ENCODE results near the gene ALDH1B1. TPM values are rescaled to one million over a fixed set of nuclear protein-coding genes. Genes with fewer than 3 reads are reported as not detected.

The ALDH1B1 gene
- total and polyA plus RNA-seq, 2 of the 13 experiments (the other 11 are each of a cell fraction or from before 2014, with no cell fraction given) = 45.1 to 125 TPM

DNA sequence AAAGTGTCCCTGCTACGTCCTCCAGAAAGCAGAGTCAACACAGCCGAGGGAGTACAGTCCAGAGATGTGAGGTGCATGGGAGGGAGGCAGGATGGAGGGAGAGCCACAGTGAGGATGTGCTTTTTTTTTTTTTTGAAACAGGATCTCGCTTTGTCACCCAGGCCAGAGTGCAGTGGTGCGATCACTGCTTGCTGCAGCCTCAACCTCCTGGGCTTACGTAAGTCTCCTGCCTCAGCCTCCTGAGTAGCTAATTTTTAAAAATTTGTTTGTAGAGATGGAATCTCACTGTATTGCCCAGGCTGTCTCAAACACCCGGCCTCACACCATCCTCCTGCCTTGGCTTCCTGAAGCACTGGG is 33.2 kb upstream of the ALDH1B1 start (continued):
- TF ChIP-seq ZNF292 (CRISPR knock-in tag; IDR thresholded peaks at IDR 0.05; ENCODE audit: borderline replicate concordance, low read depth) (peak; percentile 75; the same call in 1 of the 2 replicates), GATAD2A (CRISPR knock-in tag; IDR thresholded peaks at IDR 0.05) (peak; percentile 37; the same call in 1 of the 2 replicates), SAP130 (CRISPR knock-in tag; IDR thresholded peaks at IDR 0.05; ENCODE audit: low read depth) (peak; percentile 32; the same call in 1 of the 2 replicates), ZNF710 (CRISPR knock-in tag; IDR thresholded peaks at IDR 0.05; ENCODE audit: borderline replicate concordance) (peak; percentile 16; the same call in 1 of the 2 replicates), ERF (CRISPR knock-in tag; IDR thresholded peaks at IDR 0.05) (0 out of 2 replicates have a peak, but pooled peaks have one; percentile 23), ETV5 (CRISPR knock-in tag; IDR thresholded peaks at IDR 0.05; ENCODE audit: borderline replicate concordance) (peak; percentile 47; the same call in 1 of the 2 replicates), ZNF3 (CRISPR knock-in tag; IDR thresholded peaks at IDR 0.05) (0 out of 2 replicates have a peak, but pooled peaks have one; percentile 25), ZNF121 (CRISPR knock-in tag; IDR thresholded peaks at IDR 0.05) (peak; percentile 92), RBM39 (IDR thresholded peaks at IDR 0.05; ENCODE audit: low read depth, low read length, poor library complexity, severe bottlenecking) (no peak), ZMYM3 (CRISPR knock-in tag; IDR thresholded peaks at IDR 0.05) (peak; percentile 92), TEAD3 (CRISPR knock-in tag; optimal IDR thresholded peaks at IDR 0.05; ENCODE audit: borderline replicate concordance) (peak; percentile 32), HDAC1 (CRISPR knock-in tag; IDR thresholded peaks at IDR 0.05) (peak; percentile 52), ZBTB3 (CRISPR knock-in tag; IDR thresholded peaks at IDR 0.05; ENCODE audit: borderline replicate concordance, low read depth) (peak; percentile 75; the same call in 1 of the 2 replicates), ZNF362 (CRISPR knock-in tag; IDR thresholded peaks at IDR 0.05; ENCODE audit: borderline replicate concordance) (peak; percentile 98), ZNF280D (CRISPR knock-in tag; IDR thresholded peaks at IDR 0.05) (0 out of 2 replicates have a peak, but pooled peaks have one; percentile 39), MAFK (conservative IDR thresholded peaks at IDR 0.05 in 1 of 2, IDR thresholded peaks at IDR 0.05 in 1 of 2; ENCODE audit: low read length in 2 of 2) (no peak), EHMT2 (IDR thresholded peaks at IDR 0.05; ENCODE audit: borderline replicate concordance, low read depth, low read length) (no peak), MTF2 (CRISPR knock-in tag; IDR thresholded peaks at IDR 0.05; ENCODE audit: borderline replicate concordance) (no peak)
- TF ChIP-seq, protein P1, sequence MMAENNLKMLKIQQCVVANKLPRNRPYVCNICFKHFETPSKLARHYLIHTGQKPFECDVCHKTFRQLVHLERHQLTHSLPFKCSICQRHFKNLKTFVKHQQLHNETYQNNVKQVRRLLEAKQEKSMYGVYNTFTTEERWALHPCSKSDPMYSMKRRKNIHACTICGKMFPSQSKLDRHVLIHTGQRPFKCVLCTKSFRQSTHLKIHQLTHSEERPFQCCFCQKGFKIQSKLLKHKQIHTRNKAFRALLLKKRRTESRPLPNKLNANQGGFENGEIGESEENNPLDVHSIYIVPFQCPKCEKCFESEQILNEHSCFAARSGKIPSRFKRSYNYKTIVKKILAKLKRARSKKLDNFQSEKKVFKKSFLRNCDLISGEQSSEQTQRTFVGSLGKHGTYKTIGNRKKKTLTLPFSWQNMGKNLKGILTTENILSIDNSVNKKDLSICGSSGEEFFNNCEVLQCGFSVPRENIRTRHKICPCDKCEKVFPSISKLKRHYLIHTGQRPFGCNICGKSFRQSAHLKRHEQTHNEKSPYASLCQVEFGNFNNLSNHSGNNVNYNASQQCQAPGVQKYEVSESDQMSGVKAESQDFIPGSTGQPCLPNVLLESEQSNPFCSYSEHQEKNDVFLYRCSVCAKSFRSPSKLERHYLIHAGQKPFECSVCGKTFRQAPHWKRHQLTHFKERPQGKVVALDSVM (CRISPR knock-in tag; IDR thresholded peaks at IDR 0.05) = peak; percentile 97
- TF ChIP-seq, protein P2, sequence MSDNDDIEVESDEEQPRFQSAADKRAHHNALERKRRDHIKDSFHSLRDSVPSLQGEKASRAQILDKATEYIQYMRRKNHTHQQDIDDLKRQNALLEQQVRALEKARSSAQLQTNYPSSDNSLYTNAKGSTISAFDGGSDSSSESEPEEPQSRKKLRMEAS (IDR thresholded peaks at IDR 0.05) = peak; percentile 12; the same call in 1 of the 2 replicates

Measured in HepG2 (cell line).